IPS-18c (cell line): Measurements from ENCODE around the gene FAM221A.

ENCODE experiments used
- H3K4me3 ChIP-seq: 2 replicates; pipeline ENCODE4 v1.7.0; 2013; ENCODE audit warnings: low read depth, mild to moderate bottlenecking, low read length, moderate library complexity; ENCODE audit not compliant: insufficient read depth
- H3K9me3 ChIP-seq: one replicate; pipeline ENCODE4 v1.6.1; 2013; ENCODE audit warnings: mild to moderate bottlenecking, low read length, moderate library complexity; ENCODE audit not compliant: control insufficient read depth, insufficient read depth

Gene FAM221A

GRCh38 chr7:23743226-23743625, 63.2 kb downstream of the FAM221A start:
- H3K9me3 ChIP-seq, result peaks cover 2% of the 10 kb centered on the region

GRCh38 chr7:23746629-23747028, 66.6 kb downstream of the FAM221A start:
- Histone ChIP-seq H3K9me3 (peaks cover 2% of the 10 kb centered on the region), H3K4me3 (no peak overlapping the region)

More at GRCh38 chr7:23743226-23743625, 63.2 kb downstream of the FAM221A start:
- H3K4me3 ChIP-seq, result no peak overlapping the region; the same call in 1 of the 2 replicates

- Histone ChIP-seq H3K9me3 (no peaks in the 10 kb centered on the region), H3K4me3 (no peak overlapping the region)
Observed at GRCh38 chr7:23751852-23752251, 71.9 kb downstream of the FAM221A start.
